Aorta (tissue), 5 donors: ENCODE results near the gene SEPTIN10. TPM values are rescaled to one million over a fixed set of nuclear protein-coding genes. Genes with fewer than 3 reads are reported as not detected.

Experiments used
- ATAC-seq: fragments of 200-7000 bp; cut with Tn5 transposase; one replicate; pipeline ENCODE4 v1.9.1; 2022; ENCODE audit warnings: moderate library complexity; ENCODE audit not compliant: low FRiP score
- DNase-seq, 2 donors: peaks; one replicate each; pipeline ENCODE4 v3.0.0-alpha.2; 2020
- H3K27ac ChIP-seq, 2 donors: one replicate each; pipeline ENCODE4 v1.5.1; 2013; ENCODE audit warnings: low read length in 2 of 2, mild to moderate bottlenecking in 2 of 2, moderate library complexity in 2 of 2, control low read depth in 1 of 2, inconsistent platforms in 1 of 2, low read depth in 1 of 2
- H3K27me3 ChIP-seq, 2 donors: one replicate each; pipeline ENCODE4 v1.6.1; 2013; ENCODE audit warnings: control low read depth in 1 of 2, low read length in 1 of 2, mild to moderate bottlenecking in 1 of 2, moderate library complexity in 1 of 2; ENCODE audit not compliant: insufficient read depth in 2 of 2, control insufficient read depth in 1 of 2
- H3K36me3 ChIP-seq, 2 donors: one replicate each; pipeline ENCODE4 v1.6.1; 2013; ENCODE audit warnings: control low read depth in 1 of 2, low read length in 1 of 2, mild to moderate bottlenecking in 1 of 2; ENCODE audit not compliant: insufficient read depth in 2 of 2, control insufficient read depth in 1 of 2
- H3K4me1 ChIP-seq, 2 donors: one replicate each; pipeline ENCODE4 v1.6.1; 2013; ENCODE audit warnings: low read length in 2 of 2, control low read depth in 1 of 2, mild to moderate bottlenecking in 1 of 2, moderate library complexity in 1 of 2; ENCODE audit not compliant: insufficient read depth in 2 of 2, control insufficient read depth in 1 of 2
- H3K4me3 ChIP-seq, 2 donors: one replicate each; pipeline ENCODE4 v1.5.1; 2013; ENCODE audit warnings: low read length in 2 of 2, control low read depth in 1 of 2, mild to moderate bottlenecking in 1 of 2
- H3K9me3 ChIP-seq: one replicate; pipeline ENCODE4 v1.6.1; 2013; ENCODE audit warnings: mild to moderate bottlenecking, low read length; ENCODE audit not compliant: control insufficient read depth
- WGBS, 2 donors: extraction: QIAGEN DNeasy Blood & Tissue Kit; methylation state at CpG; one replicate each; pipeline ENCODE4 v1.1.7; 2013; 5-methylcytosine and 5-hydroxymethylcytosine counted together
- intact Hi-C, 2 donors: fragments of 100-400 bp; cut with DNase I; formaldehyde crosslinking; loops; one replicate each; pipeline versions ENCODE4 v1.14.2 to v1.15.0; 2022
- polyA plus RNA-seq, 2 donors: library from polyadenylated mRNA; stranded (reverse); fragments of 200-250 nt; gene quantifications; one replicate each; pipeline ENCODE4 v1.2.3, GENCODE V29; 2013
- total RNA-seq, 2 donors: library from RNA; stranded (reverse); fragmentation: NEBNext Ultra II Directional; extraction: Animal tissue kit (Norgen Biotek cat#: 25700); gene quantifications; one replicate each; pipeline ENCODE4 v1.2.1, GENCODE V29; 2021
- donor health status: healthy with polysubstance abuse.
- donor health status: Bipolar disorder and iron deficiency.
- donor health status: DM: no; HTN: no; CAD: no.
- donor health status: DM: no; HTN: no; CAD: no.
- donor health status: DM: yes; HTN: yes; CAD: no.

SEPTIN10 gene
- total and polyA plus RNA-seq, 4 donors = 80.3 to 132 (median 107) TPM

DNA sequence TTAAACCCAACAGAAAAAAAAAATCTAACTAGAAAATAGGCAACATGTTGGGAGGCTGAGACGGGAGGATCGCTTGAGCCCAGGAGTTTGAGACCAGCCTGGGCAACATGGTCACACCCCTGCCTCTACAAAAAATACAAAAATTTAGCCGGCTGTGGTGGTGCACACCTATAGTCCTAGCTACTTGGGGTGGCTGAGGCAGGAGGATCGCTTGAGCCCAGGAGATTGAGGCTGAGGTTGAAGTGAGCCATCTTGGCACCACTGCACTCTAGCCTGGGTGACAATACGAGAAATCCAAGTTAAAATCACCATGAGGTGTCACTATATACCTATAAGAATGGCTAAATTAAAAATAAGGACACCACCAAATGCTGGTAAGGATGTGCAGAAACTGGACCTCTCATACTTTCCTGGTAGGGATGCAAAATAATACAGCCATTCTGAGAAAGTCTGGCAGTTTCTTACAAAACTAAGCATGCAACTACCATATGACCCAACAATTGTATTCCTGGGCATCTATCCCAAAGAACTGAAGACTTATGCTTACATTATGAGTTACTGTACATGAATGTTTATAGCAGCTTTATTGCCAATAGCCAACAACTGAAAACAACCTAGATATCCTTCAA, 2.2 kb downstream of the SEPTIN10 start:
- no peaks in the 10 kb centered on the region for H3K27me3 ChIP-seq
- intact Hi-C loops = loop anchor here in 1 of 2 donors (5.0 kb wide), 2 partner anchors 54 to 81 kb away; no protein-coding TSS in a partner anchor
- H3K4me1 ChIP-seq = peaks cover 4 to 10% of the 10 kb centered on the region in 2 donors
- no peak overlapping the region for H3K4me3 ChIP-seq
- H3K9me3 ChIP-seq = no peaks in the 10 kb centered on the region
- DNase-seq = no peak
- no peak for ATAC-seq
- WGBS, 2 donors = 66 to 75% methylated on average over 5 of the region's 5 CpGs
- H3K27ac ChIP-seq = peak overlapping the region in 1 of 2 donors; percentile 76
- H3K36me3 ChIP-seq = no peaks in the 10 kb centered on the region

DNA sequence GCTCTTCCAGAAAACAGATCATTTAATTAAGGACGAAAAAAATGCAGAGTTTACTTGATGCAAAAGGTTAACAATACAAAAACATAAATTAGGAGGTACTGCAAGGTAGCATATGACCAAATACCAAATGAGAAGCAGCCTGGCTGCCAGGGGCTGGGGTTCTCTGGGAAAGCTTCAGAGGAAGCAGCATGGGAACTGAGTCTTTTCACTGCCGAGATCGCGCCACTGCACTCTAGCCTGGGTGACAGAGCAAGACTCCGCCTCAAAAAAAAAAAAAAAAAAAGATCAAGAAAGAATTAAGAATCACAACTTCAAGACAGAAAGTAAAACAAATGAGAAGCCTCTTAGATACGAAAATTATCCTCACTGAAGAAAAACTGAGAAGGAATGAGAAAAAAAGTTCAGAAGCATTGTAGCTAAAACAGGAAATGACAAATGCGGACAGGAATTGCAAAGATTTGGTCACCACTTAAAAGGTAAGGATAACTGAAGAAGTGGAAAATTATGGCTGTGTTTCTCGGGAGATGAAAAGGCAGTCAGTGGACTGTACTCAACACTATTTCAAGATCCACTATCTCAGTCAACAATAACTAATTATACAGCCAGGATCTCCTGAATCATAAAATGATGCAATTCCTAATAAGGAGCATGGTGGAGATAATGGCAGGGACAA, 4.3 kb downstream of the SEPTIN10 start:
- no peak for DNase-seq
- peaks cover 4 to 10% of the 10 kb centered on the region in 2 donors for H3K4me1 ChIP-seq
- intact Hi-C loops = loop anchor here in 1 of 2 donors (5.0 kb wide), 2 partner anchors 52 to 83 kb away; no protein-coding TSS in a partner anchor
- peak overlapping the region; percentile 15 to 44 for H3K4me3 ChIP-seq
- peak overlapping the region; percentile 37 to 80 for H3K27ac ChIP-seq
- H3K27me3 ChIP-seq = no peaks in the 10 kb centered on the region
- H3K36me3 ChIP-seq = no peaks in the 10 kb centered on the region
- 11 to 19% methylated on average over 8 of the region's 8 CpGs for WGBS, 2 donors
- no peaks in the 10 kb centered on the region for H3K9me3 ChIP-seq
- ATAC-seq = no peak

DNA sequence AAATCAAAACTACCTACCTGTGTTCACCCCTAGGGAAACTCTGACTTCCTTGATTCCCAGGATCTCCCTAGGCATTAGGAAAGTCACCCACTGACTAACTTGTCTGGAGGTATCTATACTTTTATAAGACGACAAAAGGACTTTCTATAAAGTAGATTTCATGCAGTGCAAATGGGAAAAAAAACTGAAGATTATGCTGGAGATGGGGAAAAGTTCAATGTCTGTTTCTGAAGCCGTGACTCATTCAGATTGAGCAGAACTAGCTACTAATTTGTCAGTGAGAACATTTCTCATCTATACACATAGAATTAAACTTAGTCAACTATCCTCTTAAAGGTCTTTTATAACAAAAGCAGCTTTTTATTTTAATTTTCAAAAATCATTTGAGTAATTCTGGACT, 6.0 kb downstream of the SEPTIN10 start:
- Histone ChIP-seq H3K4me1 (peaks cover 4 to 10% of the 10 kb centered on the region in 2 donors), H3K9me3 (no peaks in the 10 kb centered on the region), H3K36me3 (no peaks in the 10 kb centered on the region), H3K27ac (peak overlapping the region in 1 of 2 donors; percentile 76), H3K27me3 (no peaks in the 10 kb centered on the region), H3K4me3 (peak overlapping the region in 1 of 2 donors; percentile 8)
- ATAC-seq (no peak), DNase-seq (no peak)
- intact Hi-C loops = no loop called here
- 28 to 46% methylated on average over 2 of the region's 2 CpGs for WGBS, 2 donors

DNA sequence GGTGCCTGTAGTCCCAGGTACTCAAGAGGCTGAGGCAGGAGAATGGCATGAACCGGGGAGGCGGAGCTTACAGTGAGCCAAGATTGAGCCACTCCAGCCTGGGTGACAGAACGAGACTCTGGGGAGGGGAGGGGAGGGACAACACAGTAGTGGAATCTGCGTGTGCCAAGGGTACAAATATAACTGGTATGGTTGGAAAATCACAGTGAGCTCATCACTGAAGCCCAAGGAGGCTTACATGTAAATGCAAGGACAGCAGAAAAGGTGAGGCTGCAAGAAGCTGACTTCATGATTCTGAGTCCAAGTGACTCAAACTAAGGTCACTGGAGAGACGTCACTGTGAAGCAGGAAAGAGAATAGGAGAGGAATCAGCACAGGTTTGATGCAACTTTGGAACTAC, 9.2 kb downstream of the SEPTIN10 start:
- peaks cover 5 to 8% of the 10 kb centered on the region in 2 donors for H3K4me1 ChIP-seq
- ATAC-seq = no peak
- 49 to 54% methylated on average over 5 of the region's 5 CpGs for WGBS, 2 donors

DNA sequence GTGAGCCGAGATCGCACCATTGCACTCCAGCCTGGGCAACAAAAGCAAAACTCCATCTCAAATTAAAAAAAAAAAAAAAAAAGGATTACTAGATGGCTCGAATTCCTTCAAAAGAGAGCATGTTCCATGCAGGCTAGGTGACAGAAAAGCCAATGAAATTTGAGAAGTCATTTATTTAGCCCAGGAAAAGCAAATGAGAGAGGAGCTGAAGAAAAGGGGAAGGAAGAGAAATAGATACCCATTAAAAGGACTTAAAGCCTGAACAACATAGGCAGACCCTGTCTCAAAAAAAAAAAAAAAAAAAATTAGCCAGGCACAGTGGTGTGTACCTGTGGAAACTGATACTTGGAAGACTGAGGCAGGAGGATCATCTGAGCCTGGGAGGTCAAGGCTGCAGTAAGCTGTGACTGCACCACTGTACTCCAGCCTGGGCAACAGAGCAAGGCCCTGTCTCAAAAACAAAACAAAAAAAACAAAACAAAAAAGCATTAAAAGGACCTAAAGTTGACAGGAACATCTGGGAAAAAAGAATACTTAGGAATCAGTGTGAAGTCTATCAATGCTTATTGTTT, 11.1 kb downstream of the SEPTIN10 start:
- DNase-seq (no peak), ATAC-seq (no peak)
- Histone ChIP-seq H3K27me3 (no peaks in the 10 kb centered on the region), H3K36me3 (no peaks in the 10 kb centered on the region), H3K27ac (no peak overlapping the region), H3K9me3 (no peaks in the 10 kb centered on the region), H3K4me1 (peaks cover 4 to 5% of the 10 kb centered on the region in 2 donors), H3K4me3 (no peak overlapping the region)
- intact Hi-C loops = no loop called here
- 74 to 86% methylated on average over 3 of the region's 3 CpGs for WGBS, 2 donors

More for the DNA sequence above, 9.2 kb downstream of the SEPTIN10 start:
- intact Hi-C loops = no loop called here
- Histone ChIP-seq H3K36me3 (no peaks in the 10 kb centered on the region), H3K27ac (no peak overlapping the region), H3K4me3 (no peak overlapping the region), H3K9me3 (no peaks in the 10 kb centered on the region), H3K27me3 (no peaks in the 10 kb centered on the region)
- peak in 1 of 2 donors; percentile 84 for DNase-seq

DNA sequence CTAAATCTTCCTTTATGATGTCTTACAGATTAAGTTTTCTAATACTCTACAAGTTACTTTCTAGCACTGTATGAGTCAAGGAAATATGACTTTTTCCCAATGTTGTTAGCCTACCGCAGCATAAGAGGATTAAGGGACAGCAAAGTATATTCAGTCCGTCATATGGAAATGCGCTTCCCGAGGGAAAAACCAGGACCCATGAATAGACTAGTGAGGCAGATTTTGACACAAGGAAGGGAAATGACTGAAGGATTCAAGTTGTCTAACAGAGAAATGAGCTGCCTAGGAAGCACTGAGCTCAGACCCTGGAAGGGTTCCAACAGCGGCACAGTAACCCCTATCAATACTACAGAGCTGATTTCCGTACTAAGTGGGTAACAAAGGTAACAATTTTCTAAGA, 12.0 kb downstream of the SEPTIN10 start:
- no peak overlapping the region for H3K27ac ChIP-seq
- no peaks in the 10 kb centered on the region for H3K9me3 ChIP-seq
- intact Hi-C loops = no loop called here
- no peaks in the 10 kb centered on the region for H3K27me3 ChIP-seq
- DNase-seq (no peak), ATAC-seq (no peak)
- H3K36me3 ChIP-seq = no peaks in the 10 kb centered on the region
- 52 to 59% methylated on average over 6 of the region's 6 CpGs for WGBS, 2 donors
- peaks cover 5 to 8% of the 10 kb centered on the region in 2 donors for H3K4me1 ChIP-seq
- H3K4me3 ChIP-seq = no peak overlapping the region

DNA sequence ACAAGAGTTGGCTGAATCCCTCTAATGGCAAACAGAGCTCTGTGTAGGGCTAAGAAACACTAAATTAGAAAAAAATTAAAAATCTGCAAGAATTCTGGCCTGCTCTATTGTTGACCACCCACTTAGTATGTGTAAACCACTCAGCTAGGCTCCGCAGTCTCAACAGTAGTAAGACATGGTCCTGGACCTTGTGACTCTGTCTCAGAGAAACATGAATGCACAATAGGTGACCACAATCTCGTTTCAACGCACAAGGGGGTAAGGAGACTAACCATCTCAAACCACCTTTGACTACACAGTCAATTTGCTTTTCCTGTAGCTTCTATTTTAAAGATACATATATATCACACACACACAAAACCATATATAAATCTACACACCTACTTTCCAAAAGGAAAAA, 16.5 kb downstream of the SEPTIN10 start:
- no peak for ATAC-seq

DNA sequence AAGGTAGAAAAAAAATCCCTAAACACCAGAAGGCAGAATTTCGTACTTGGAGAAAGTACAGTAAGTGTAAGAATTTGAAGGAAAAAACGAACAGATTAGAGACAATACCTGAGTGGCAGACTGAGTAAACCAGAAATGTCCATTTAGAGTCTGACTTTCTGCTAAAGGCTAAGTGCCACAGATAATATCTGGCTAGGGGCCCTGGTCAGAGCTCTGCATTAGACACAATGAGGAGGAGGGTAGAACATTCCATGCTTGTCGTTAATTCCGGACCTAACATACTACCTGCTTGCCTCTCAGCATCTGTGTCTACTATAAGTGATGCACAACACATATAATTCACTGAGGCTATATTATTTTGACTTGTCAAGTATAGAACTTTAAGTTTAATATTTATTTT, 18.1 kb downstream of the SEPTIN10 start:
- no peaks in the 10 kb centered on the region for H3K36me3 ChIP-seq
- peaks cover 2 to 4% of the 10 kb centered on the region in 2 donors for H3K4me1 ChIP-seq
- WGBS, 2 donors = 61 to 63% methylated on average over 4 of the region's 4 CpGs
- no peak overlapping the region for H3K4me3 ChIP-seq
- intact Hi-C loops = no loop called here
- DNase-seq (no peak), ATAC-seq (no peak)
- H3K27me3 ChIP-seq = no peaks in the 10 kb centered on the region
- no peaks in the 10 kb centered on the region for H3K9me3 ChIP-seq
- H3K27ac ChIP-seq = no peak overlapping the region

More for the DNA sequence above, 16.5 kb downstream of the SEPTIN10 start:
- no peaks in the 10 kb centered on the region for H3K36me3 ChIP-seq
- DNase-seq = no peak
- WGBS, 2 donors = 90% methylated on average over 3 of the region's 3 CpGs
- H3K27ac ChIP-seq = no peak overlapping the region
- no peaks in the 10 kb centered on the region for H3K27me3 ChIP-seq
- H3K4me1 ChIP-seq = peaks cover 5 to 8% of the 10 kb centered on the region in 2 donors
- H3K9me3 ChIP-seq = no peaks in the 10 kb centered on the region
- intact Hi-C loops = no loop called here
- no peak overlapping the region for H3K4me3 ChIP-seq
